GM12875 (cell line): ENCODE measurements around the gene HNRNPM.

ENCODE experiments used
- H3K4me3 ChIP-seq: one replicate; pipeline ENCODE4 v1.5.1; 2011; ENCODE audit warnings: low read depth, low read length, control low read depth
- CTCF ChIP-seq: IDR thresholded peaks from 2 replicates; pipeline ENCODE4 v1.5.1; 2011; ENCODE audit warnings: low read depth, mild to moderate bottlenecking, control low read depth, inconsistent platforms, low read length, moderate library complexity, borderline replicate concordance; ENCODE audit not compliant: insufficient read depth

HNRNPM gene

DNA sequence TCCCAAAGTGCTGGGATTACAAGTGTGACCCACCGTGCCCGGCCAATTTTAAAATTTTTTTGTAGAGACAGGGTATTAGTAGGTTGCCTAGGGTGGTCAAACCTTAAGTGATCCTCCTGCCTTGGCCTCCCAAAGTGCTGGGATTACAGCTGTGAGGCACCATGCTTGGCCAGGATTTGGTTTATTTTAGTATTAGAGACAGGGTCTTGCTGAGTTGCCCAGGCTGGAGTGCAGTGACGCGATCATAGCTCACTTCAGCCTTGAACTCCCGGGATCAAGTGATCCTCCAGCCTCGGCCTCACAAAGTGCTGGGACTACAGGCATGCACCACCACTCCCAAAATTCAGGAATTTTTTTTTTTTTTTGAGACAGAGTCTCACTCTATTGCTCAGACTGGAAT lies 74.6 kb downstream of the HNRNPM start:
- no peak for TF ChIP-seq CTCF

DNA sequence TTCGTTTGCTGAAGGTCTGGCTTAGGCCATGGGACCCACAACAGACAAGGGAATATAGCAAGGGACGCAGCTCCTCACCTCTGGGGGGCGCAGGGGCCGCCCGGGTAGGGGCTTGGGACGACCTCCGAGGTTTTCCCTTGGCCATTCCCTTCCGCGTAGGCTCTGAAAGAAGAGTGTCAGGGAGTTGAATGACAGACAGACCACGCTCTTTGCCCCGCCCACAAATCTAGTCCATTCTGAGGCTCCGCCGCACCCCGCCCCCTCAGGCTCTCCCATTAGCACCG lies 80.6 kb downstream of the HNRNPM start:
- TF ChIP-seq CTCF: no peak
- no peak overlapping the region for H3K4me3 ChIP-seq

More for the DNA sequence above, 74.6 kb downstream of the HNRNPM start:
- H3K4me3 ChIP-seq: no peak overlapping the region

- H3K4me3 ChIP-seq: no peak overlapping the region
- TF ChIP-seq CTCF: no peak
Measured at GRCh38 chr19:8526345-8527091, 81.7 kb downstream of the HNRNPM start.

DNA sequence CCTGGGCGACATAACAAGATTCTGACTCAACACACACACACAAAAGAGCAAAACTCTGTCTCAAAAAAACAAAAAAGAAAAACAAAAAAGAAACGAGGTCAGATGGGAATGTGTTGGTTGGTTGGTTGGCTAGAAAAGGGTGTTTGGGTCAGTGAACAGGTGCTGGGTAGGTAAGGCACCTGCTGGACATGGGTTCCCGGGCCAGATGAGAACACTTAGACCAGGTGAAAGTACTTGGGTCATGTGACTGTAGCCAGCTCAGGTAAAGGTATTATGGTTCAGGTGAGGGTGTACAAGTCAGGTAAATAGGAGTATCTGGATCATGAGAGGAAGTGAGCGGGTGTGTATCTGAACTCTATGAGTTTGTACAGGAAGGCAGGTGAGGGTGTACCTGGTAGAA lies 83.7 kb downstream of the HNRNPM start:
- TF ChIP-seq CTCF: no peak
- no peak overlapping the region for H3K4me3 ChIP-seq

- TF ChIP-seq CTCF: no peak
- H3K4me3 ChIP-seq: no peak overlapping the region
Measured at GRCh38 chr19:8529369-8530006, 84.7 kb downstream of the HNRNPM start.

- H3K4me3 ChIP-seq: no peak overlapping the region
- TF ChIP-seq CTCF: no peak
Measured at GRCh38 chr19:8530061-8530679, 85.4 kb downstream of the HNRNPM start.

DNA sequence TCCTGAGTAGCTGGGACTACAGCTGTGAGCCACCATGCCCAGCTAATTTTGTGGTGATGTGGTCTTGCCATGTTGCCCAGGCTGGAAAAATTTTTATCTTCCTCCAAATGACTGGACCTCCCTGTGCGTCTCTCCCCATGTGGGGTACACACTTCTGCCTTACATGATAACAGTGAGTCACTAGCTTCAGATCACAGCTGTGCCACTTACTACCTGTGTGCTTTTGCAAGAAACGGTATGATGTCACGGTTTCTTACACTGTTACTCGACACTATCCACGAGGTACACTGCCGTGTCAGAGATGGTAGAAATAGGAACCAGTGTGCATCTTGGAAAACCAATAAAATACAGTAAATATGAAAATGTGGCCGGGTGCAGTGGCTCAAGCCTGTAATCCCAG lies 86.7 kb downstream of the HNRNPM start:
- no peak overlapping the region for H3K4me3 ChIP-seq
- TF ChIP-seq CTCF: no peak
